ENCODE results near the gene TMEM106C.
"Not testable (repeated sequence)": the region's sequence is repeated elsewhere in the genome, so short reads cannot be mapped to it uniquely, and the experiment has no call there.

TMEM106C gene

DNA sequence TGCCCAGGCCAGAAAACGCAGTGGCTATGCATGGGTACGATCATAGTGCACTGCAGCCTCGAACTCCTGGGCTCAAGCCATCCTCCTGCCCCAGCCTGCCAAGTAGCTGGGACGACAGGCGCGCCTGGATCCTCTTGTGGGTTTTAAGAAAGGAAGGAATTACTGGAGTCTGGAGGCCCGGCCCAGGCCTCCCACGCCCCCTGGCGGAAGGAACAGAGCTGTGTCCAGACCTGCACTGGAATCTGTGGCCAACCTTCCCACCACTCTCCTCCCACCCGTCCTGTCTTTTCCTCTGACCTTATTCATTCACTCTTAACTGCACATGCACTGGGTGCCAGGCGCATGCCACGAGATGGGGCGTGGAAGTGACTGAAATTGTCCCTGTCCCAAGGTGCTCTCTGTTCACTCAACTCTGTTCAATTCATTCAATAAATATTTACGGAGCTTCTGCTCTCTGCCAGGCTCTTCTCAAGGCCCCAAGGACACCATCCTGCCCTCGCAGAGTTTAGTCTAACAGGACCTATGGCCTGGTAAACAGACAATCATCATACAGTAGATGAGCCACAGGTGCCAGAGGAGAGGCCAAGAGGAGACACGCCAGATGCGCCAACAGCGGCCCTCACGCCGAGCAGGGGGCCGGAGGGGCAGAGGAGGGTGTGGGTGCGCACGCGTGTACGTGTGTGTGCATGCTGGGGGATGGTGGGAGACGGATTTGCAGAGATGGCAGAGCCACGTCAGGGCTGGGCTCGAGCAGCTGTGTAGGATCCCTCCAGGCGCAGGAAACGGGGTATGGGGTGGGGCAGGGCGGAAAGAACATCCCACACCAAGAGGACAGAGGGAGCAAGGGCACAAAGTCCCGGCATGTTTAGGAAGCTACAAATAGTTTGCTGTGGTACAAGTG lies 13.7 kb upstream of the TMEM106C start:
- DNase-seq (ENCODE audit: low spot score) (peak; percentile 89), FAIRE-seq (peak; percentile 87)

DNA sequence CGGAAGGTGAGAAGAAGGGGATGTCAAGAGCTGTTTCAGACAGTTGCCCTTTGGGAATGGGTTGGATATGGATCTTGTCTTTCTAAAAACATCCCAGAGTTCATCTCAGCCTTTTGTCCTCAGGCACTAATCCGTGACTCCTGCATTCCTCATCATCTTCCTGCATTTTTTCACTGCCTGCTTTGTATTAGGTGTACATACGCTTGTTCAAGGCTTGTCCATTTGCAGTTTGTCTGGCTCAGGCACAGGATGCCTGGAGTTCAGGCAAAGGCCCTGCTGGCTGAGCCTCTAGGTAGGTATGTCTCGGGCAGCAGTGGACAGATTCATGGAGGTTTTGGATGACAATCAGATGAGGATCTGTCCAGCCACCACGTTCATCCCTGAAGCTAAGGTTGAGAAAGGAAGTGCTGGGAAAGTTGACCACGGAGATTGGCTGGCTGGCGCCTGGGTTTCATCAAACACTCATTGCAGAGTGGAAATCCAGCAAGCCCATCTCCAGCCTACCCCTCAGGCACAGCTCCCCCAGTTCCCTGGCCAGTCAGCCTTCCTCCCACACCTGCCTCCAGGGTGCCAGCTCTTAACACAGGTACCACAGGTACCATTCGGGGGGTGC lies 12.4 kb upstream of the TMEM106C start:
- FAIRE-seq, result no peak

DNA sequence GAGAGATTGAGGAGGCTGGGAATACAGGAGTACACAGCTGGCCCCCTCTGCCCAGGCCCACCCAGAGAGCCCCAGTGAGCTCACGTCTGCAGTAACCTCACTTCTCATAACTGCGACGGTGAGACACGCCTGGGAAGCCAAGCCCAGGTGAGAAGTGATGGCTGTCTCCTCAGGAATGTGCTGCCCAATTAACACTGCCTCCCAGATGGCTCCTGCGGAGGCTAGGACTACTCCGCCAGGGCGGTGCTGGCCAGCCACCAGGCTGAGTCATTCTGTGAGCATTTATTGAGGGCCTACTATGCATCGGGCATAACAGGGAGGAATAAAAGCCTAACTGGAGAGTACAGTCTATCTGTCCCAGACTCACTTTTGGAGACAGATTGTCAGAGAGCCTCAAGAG lies 9.3 kb upstream of the TMEM106C start:
- DNase-seq (ENCODE audit: low spot score) (peak; percentile 72), FAIRE-seq (no peak)

More for the DNA sequence above, 12.4 kb upstream of the TMEM106C start:
- DNase-seq (ENCODE audit: low spot score), result no peak

DNA sequence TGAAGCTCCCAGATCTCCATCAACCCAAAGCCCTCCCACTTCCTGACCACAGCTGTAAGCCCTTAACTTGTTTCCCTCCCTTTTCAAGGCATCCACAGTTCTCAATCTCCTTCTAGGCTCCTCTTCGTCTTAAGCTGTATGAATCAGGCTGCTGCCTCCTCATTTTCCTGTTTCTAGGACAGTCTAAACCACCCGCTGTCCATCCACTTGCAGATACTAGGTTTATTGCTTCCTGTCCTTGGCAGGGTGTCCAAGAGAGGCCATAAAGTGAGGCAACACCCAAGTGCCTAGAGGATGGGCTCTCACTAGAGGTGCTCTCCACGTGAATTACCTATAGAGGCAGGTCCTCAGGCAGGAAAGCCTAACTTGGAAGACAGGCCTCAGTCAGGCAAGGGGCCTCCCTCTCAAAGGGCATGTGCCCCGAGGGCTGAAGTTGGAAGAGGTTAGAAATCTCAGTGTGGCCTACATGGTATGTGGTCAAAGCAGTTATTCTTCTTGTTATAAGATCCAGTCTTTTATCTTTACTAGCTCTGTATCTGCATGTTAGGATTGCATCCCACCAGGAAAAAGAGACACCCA lies 8.8 kb upstream of the TMEM106C start:
- FAIRE-seq, result no peak
- no peak for DNase-seq (ENCODE audit: low spot score)

DNA sequence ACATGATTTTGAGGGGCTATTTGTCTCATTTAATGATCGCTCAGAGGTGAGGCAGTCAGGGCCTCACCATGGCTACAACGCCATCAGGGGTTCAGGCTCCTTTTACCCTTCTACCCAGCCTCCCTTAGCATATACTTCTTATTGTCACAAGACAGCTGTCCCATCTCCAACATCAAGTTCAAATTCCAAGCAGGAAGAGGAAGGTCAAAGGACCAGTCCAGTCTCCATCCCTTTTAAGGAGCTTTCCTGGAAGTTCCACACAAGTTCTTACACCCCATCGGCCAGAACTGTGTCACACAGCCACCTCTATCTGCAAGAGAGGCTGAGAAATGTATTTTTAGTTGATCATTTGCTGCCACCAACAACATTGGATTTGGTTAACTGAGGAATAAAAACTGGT lies 8.3 kb upstream of the TMEM106C start:
- no peak for DNase-seq (ENCODE audit: low spot score)
- FAIRE-seq, result no peak

DNA sequence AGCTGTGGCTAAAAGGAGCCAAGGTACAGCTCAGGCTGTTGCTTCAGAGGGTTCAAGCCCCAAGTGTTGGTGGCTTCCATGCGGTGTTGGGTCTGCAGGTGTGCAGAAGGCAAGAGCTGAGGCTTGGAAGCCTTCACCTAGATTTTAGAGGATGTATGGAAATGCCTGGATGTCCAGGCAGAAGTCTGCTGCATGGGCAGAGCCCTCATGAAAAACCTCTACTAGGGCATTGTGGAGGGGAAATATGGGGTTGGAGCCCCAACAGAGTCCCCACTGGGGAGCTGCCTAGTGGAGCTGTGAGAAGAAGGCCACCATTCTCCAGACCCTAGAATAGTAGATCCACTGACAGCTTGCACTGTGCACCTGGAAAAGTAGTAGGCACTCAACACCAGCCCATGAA lies 5.7 kb upstream of the TMEM106C start:
- not testable (repeated sequence) for DNase-seq (ENCODE audit: low spot score); FAIRE-seq

DNA sequence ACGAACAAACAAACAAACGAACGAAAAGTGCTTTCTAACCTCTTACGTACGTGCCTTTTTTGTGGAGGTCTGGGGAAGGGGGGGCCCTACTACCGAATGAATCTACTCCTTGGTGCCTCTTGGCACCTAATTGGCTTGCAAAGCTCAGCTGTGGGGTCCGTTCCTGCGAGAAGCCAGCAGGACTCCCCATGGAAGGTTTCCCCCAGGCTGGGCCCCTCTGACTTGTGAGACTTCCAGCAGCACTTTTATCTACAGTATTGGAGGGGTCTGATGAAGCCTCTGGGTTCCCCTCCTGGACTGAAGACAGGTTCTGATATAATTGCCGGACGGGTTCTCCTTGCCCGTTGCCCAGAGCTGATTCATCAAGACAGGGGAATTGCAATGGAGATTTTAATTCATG lies 1.2 kb upstream of the TMEM106C start:
- DNase-seq (ENCODE audit: low spot score) (no peak), FAIRE-seq (no peak)

DNA sequence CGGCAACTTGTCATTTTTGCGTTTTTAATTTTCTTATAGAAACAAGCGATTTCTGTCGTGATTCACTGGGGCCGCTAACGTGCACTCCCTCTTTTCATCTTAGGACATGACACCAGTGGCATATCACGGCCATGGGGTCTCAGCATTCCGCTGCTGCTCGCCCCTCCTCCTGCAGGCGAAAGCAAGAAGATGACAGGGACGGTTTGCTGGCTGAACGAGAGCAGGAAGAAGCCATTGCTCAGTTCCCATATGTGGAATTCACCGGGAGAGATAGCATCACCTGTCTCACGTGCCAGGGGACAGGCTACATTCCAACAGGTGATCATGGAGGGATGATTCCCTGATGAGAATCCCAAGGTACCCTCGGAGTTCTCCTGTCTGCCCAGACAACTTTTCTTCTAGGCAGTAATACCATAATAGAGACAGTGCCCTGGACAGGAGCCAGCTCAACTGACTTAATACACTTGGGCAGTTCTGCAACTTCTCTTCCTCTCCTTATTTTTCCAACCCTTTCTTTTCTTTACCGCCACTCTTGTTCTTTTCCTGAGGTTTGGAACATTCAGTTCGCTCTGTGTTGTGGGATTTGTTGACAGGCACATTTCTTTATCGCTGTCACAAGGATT lies 821 bp downstream of the TMEM106C start:
- no peak for DNase-seq (ENCODE audit: low spot score)
- no peak for FAIRE-seq

DNA sequence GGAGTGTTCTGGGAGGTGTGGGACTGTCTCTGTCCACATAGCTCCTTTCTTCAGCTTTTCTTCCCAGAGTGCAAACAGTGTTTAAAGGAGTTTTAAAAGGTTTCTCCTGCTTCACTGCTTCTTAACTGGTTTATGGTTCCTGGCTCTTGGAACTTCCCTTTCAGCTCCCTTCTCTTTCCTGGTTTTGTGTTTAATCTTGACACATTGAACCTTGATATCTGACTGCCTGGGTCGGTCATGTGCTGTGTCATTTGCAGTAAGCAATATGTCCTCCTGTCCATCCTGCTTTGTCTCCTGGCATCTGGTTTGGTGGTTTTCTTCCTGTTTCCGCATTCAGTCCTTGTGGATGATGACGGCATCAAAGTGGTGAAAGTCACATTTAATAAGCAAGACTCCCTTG lies 2.2 kb downstream of the TMEM106C start:
- FAIRE-seq (no peak), DNase-seq (ENCODE audit: low spot score) (no peak)

DNA sequence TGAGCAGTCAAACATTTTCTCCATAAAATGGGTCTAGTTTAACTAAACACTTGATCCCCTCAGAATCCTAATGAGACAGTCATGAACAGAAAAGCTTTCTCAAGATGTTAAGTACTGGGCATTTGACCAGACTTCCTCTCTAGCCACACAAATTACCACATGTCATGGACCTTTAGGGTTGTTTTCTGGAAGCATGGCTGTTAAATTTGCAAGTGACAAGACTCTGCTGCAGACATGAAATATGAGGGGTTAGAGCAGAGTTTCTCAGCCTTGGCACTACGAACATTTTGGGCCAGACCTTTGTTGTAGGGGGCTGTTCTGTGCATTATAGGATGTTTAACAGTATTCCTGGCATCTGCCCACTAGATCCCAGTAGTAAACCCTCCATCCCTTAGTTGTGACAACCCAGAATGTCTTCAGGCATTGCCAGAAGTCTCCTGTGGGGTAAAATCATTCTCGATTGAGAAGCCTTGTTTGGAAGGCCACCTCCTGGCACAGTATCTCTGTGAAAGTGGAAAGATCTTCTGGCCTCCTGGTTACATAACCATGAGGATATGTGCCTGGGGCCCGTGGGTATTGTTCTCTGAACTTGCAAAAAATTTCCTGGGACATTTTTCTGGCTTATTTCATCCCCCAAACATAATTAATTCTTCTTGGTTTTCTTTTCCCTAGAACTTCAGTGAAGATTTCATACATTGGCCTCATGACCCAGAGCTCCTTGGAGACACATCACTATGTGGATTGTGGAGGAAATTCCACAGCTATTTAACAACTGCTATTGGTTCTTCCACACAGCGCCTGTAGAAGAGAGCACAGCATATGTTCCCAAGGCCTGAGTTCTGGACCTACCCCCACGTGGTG lies 4.3 kb downstream of the TMEM106C start:
- DNase-seq (ENCODE audit: low spot score), result no peak
- no peak for FAIRE-seq

DNA sequence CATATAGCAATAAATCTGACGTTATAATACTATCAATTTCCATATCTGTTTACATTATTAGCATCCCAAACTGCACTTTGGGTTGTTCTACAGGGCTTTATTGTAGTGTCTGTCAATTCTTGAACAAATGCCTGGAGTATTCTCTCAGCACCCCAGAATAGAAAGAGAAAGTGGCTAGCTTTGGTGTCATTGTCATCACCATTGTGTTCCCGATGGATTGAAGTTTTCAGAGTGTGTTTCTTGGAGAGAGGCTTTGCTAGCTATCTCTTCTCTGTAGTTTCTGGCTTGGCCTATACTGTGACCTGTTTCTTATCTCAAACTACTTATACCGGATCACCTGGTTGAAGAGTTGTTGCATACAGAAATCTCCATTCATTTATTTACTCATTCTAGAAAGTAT lies 6.4 kb downstream of the TMEM106C start:
- FAIRE-seq, result no peak
- no peak for DNase-seq (ENCODE audit: low spot score)

DNA sequence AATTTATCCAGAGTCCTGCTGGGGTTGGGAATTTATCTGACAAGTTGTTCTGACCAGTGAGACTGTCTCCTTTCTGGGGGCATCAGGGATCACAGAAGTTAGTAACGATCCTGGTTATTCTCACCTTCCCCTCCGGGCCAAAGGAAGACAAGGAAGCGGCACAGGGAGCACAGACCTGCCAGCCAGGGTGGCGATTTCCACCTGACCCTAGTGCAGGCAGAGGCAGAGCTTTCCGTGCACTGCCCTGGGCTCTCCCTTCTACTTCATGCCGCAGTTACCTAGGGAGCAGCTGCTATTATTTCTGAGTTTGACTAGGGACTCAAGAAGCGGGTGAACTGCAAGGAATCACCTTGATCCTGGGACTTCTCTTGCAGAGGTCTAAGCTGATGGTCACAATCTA lies 7.4 kb downstream of the TMEM106C start:
- DNase-seq (ENCODE audit: low spot score) (no peak), FAIRE-seq (no peak)

DNA sequence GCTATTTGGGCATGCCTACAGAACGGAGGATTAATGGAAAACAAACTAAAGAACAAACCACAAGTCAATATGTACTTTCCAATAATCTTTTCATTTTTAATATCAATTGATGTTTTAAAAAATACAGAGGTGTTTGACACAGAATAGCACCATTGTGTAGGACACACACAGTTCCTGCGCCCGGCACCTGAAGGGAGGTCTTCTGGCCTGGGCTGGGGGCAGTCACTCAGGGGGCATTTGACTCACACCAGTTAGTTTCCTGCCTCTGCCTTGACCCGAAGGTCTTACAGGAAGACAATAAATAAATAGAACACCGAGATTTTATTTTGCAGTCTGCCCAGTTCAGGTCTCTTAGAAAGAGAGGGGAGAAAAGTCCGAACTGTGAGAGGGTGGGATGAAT lies 9.5 kb downstream of the TMEM106C start:
- DNase-seq (ENCODE audit: low spot score) (no peak), FAIRE-seq (no peak)

DNA sequence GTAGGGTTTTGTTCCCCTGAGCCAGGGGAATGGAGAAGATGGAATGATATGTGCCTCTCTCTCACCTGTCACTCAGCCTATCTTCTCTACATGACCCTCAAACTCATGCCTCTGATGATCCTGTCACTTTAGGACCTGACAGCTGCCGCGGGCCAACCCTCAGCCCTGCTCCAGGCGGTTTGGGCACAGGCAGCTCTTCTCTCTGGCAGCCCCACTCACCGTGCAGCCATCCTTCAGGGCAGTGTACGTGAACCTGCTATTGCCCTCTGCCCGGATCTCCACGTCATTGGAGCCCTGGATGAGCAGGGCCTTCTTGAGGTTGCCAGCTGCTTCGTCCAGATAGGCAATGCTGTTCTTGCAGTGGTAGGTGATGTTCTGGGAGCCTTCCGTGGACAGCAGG lies 10.5 kb downstream of the TMEM106C start:
- no peak for FAIRE-seq
- DNase-seq (ENCODE audit: low spot score), result no peak

DNA sequence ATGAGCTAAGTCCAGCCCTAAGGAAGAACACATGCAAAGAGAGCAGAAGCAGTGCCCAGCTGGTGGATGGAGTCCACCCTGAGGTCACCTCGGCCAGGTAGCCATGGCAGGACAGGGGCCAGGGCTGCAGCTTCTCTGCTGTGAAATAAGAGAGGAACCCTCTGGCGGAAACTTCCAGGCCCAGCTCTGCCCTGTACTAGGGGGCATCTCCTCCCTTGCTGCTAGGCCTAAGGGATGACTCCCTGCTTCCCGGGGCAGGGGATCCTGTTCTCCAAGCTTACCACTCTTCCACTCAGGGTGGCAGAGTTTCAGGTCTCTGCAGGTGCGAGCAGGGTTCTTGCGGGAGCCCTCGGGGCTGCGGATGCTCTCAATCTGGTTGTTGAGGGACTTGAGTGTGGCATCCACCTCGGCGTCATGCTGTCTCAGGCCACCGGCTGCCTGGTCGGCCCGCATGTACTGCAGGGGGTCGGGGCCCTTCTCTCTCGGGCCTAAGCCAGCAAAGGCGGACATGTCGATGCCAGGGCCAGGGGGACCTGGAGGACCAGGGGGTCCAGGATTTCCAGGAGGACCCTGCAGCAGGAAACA lies 11.7 kb downstream of the TMEM106C start:
- DNase-seq (ENCODE audit: low spot score) (no peak), FAIRE-seq (no peak)

DNA sequence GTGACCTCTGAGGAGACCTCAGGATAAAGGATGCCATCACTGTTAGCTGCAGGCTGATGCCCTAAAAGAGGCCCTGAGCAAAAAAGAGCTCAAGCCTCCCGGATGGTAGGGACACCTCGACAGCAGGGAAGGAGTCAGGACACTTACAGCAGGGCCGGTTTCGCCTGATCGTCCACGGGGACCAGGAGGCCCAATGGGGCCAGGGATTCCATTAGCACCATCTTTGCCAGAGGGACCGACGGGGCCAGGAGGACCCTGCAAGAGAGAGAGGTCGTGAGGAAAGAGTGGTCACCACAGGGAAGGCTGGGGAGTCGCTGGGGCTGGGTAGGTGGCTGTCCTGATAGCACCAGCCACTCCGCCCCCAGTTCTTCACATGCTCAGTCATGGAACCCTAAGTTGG lies 12.4 kb downstream of the TMEM106C start:
- DNase-seq (ENCODE audit: low spot score) (no peak), FAIRE-seq (no peak)

DNA sequence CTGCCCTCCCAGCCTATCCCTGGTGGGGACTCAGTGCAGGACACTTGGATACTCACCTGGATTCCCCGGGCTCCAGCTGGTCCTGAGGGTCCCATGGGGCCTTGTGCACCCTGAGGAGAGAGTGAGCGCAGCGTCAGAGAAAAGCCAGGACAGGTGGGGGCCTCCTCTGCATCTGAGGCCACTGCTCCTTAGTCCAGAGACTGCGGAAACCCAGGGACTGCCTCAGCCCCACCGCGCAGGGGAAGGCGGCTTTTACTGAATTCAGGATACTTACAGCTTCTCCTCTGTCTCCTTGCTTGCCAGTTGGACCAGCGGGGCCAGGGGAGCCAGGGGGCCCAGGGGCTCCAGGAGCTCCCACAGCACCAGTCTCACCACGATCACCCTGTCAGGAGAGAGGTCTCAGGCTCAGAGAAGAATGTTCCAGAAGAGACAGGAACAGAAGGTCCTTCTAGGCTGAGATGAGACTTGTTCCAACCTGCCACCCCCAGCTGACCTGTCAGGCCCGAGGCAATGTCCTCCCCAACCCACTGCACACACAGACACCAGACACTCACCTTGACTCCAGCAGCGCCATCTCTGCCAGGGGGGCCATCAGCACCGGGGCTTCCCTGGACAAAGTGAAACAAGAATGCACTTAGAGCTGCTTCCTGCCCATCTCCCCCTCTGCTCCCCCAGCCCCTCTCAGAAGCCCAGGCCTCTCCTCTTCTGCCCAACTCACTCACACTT lies 13.8 kb downstream of the TMEM106C start:
- no peak for DNase-seq (ENCODE audit: low spot score)
- no peak for FAIRE-seq

DNA sequence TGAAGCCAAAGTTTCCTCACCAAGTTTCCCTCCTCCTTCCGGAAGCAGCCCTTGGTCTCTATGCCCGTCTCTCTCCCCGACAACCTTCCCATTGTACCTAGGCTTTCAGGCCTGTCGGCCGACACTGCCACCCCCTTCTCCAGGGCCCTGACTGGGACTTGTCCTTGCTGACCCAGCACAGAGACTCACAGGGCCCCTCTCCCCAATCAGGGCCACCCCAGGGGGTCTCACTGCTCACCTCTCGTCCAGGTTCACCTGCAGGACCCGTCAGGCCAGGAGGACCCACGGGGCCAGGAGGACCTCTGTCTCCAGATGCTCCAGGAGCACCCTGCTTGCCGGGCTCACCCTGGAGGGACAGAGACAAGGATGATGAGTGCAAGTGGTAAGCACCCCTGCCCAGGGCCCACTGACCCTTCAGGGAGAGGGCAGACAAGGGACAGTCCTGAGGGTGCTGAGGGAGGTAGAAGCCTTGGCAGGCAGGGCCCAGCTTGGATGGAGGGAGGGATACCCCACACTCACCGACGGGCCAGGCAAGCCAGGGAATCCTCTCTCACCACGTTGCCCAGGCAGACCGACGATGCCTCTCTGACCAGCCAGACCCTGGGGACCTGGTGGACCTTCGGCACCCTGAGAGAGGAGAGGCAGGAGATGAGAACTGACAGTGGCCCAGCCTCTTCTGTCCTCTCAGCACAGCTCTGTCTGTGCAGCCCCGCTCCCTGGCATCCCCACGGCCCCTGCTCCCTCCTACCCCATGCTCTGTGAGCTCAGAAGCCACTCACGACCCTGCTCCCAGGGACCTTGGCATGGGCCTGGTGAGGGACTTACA lies 14.6 kb downstream of the TMEM106C start:
- no peak for FAIRE-seq
- no peak for DNase-seq (ENCODE audit: low spot score)

DNA sequence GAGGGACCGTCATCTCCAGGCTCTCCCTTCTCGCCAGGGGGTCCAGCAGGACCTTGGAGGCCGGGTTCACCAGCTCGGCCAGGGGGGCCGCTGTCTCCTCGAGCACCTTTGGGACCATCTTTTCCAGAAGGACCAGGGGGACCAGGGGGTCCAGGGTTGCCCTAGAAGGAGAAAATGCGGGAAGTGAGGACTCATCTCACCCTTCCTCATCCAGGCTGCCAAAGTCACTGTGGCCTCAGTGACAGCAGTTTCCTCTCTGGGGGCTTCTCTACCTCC lies 15.1 kb downstream of the TMEM106C start:
- no peak for DNase-seq (ENCODE audit: low spot score)
- FAIRE-seq, result no peak

DNA sequence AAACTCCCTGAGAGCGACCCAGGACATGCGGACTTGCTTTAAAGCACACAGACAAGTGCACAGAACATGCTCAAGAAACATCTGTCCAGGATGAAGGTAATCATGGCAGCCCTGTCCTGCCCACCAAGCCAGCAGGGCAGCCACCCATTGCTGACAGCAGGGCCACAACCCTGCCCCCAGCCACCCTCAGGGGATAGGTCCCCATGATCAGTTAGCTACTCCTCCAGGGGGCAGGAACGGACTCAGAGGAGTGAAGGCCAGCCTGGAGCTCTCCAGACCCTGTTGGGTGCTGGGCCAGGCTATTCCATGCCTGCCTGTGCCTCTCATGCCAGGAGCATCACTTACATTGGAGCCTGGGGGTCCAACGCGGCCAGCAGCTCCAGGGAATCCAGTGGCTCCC lies 15.8 kb downstream of the TMEM106C start:
- no peak for FAIRE-seq
- DNase-seq (ENCODE audit: low spot score), result no peak
